GM12874 (cell line): ENCODE results near the gene RBM33.

Experiments used
- TF ChIP-seq, protein P1 (sequence below): IDR thresholded peaks from 2 replicates; pipeline ENCODE4 v1.5.1; 2011; ENCODE audit warnings: low read depth, mild to moderate bottlenecking, control low read depth, low read length, moderate library complexity; ENCODE audit not compliant: insufficient read depth

RBM33 gene

DNA sequence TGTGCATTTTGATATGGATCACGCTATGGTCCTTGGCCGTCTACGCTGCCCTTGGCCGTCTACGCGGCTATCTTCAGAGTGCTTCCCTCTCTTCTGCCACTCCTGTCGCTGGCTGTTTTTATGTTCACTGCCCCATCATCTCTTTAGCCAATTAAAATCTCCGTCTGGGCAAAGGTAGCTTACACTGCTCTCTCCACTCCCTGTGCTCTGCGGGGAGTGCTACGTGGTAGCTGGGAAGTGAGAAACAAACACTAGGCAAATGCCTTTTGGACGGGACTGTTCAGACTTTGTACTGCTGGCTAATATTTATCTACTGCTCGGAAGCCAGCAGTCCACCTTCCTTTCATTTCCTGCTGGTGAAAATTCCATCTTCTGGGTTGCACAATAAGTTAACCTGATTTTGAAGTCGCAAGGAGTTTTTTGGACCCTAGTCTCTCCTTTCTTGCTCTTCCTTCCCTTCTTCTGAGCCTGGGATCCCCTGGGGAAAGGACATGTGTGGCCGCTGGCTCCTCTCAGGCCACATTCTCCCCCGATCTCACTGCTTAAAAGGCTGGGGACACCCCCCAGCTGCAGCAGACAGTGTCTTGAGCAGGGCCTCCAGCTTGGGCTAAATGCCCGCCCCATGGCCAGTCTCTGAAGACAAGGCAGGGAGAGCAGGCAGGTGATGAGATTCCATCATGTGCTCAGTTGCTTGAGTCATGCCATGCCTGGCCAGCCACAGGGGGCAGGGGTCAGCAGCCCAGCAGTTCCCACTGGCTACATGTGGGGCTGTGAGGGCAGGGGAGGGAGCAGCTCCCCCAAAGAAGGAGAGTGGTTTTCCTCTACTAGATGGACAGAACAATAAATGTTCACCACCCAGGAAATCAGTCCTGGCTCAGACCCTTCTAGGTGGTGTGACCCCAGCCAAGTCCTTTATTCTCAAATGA lies 25.5 kb upstream of the RBM33 start:
- TF ChIP-seq, protein P1, sequence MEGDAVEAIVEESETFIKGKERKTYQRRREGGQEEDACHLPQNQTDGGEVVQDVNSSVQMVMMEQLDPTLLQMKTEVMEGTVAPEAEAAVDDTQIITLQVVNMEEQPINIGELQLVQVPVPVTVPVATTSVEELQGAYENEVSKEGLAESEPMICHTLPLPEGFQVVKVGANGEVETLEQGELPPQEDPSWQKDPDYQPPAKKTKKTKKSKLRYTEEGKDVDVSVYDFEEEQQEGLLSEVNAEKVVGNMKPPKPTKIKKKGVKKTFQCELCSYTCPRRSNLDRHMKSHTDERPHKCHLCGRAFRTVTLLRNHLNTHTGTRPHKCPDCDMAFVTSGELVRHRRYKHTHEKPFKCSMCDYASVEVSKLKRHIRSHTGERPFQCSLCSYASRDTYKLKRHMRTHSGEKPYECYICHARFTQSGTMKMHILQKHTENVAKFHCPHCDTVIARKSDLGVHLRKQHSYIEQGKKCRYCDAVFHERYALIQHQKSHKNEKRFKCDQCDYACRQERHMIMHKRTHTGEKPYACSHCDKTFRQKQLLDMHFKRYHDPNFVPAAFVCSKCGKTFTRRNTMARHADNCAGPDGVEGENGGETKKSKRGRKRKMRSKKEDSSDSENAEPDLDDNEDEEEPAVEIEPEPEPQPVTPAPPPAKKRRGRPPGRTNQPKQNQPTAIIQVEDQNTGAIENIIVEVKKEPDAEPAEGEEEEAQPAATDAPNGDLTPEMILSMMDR: no peak

- TF ChIP-seq, protein P1: no peak
Measured at GRCh38 chr7:155619634-155620271, 24.7 kb upstream of the RBM33 start.

DNA sequence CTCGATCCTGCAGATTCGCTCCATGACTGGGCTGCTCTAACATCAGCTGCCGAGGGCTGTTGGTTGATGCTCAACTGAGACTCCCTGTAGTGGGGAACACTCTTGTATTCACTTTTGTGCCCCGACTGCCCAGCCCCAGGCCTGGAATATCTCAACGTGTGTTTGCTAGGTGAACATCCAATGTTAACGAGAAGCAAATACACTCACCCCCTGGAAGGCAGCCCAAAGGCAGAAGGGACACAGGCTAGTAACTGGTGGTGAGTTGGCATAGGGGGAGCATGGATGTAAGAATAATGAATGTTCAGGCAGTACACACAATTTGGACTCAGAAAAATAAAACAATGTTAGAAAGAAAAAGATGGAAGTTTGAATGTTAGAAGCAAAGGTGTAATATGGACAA lies 24.0 kb upstream of the RBM33 start:
- TF ChIP-seq, protein P1: no peak

- TF ChIP-seq, protein P1: no peak
Measured at GRCh38 chr7:155621418-155621980, 23.0 kb upstream of the RBM33 start.

DNA sequence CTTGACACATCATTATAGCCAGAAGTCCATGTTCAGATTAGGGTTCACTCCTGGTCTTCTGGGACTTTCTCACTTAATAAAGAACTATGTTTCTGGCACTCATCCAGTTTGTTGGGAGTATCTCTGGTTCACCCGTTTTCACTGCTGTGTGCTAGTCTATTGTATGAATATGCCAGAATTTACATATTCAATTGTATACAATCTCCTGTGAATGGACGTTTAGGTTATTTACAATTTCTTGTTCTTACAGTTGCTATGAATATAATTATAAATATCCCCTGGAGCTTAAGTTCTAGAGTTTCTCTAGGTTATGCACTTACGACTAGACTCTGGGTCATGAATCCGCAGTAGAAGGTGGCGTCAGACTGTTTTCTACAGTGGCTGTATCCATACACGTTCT lies 20.0 kb upstream of the RBM33 start:
- TF ChIP-seq, protein P1: no peak

DNA sequence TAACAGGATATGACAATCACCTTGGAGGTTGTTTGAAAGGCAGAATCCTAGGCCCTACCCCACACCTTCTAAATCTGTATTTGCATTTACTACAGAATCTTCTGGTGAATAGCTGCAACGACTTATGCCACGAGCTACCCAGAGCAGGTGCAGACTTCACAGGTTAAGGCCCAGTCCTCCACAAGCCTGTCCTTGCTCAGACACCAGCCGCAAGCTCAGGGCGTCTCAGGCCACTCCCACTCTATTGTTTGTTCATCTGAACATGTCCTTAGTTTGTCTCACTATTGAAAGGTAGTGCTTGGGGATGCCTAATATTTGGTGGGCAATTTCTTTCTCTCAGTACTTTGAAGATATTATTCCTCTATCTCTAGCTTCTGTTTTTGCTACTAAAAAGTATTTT lies 18.9 kb upstream of the RBM33 start:
- TF ChIP-seq, protein P1: no peak

DNA sequence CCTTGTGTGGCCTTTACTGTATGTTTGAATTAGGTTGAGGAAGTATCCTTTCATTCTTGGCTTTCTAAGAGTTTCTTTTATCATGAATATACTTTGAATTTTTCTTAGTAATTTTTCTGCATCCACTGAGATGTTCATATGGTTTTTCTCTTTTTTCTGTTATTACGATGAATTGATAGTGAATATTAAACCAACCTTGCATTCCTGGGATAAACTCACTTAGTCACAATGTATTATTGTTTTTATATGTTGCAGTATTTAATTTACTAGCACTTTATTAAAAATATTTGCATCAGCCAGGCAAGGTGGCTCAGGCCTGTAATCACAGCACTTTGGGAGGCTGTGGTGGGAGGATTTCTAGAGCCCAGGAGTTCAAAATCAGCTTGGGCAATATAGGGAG lies 15.3 kb upstream of the RBM33 start:
- TF ChIP-seq, protein P1: no peak
